Neural progenitor cell (in vitro differentiated cells): ENCODE measurements around the gene MFSD6L. TPM values are rescaled to one million over a fixed set of nuclear protein-coding genes. Genes with fewer than 3 reads are reported as not detected.

Experiments used
- DNase-seq: peaks from one replicate; pipeline ENCODE4 v3.0.0-alpha.2; 2016; ENCODE audit warnings: low spot score
- H2AFZ ChIP-seq: fragments of 200-600 bp; sonication (generic); replicated peaks from 2 replicates; pipeline ENCODE4 v1.6.1; 2016; ENCODE audit warnings: antibody characterized with exemption
- H3F3A ChIP-seq: fragments of 200-600 bp; sonication (generic); 2 replicates; pipeline ENCODE4 v1.6.1; 2016; ENCODE audit warnings: antibody characterized with exemption, low read depth
- H3K27ac ChIP-seq: fragments of 200-600 bp; sonication (generic); 2 replicates; pipeline ENCODE4 v1.5.1; 2016; ENCODE audit warnings: mild to moderate bottlenecking
- H3K27me3 ChIP-seq: fragments of 200-600 bp; sonication (generic); 2 replicates; pipeline ENCODE4 v1.6.1; 2016; ENCODE audit warnings: mild to moderate bottlenecking, moderate library complexity
- H3K36me3 ChIP-seq: fragments of 200-600 bp; sonication (generic); 2 replicates; pipeline ENCODE4 v1.5.1; 2016
- H3K4me1 ChIP-seq: fragments of 200-600 bp; sonication (generic); 2 replicates; pipeline ENCODE4 v1.6.1; 2016; ENCODE audit warnings: mixed run types
- H3K4me2 ChIP-seq: fragments of 200-600 bp; sonication (generic); 2 replicates; pipeline ENCODE4 v1.6.1; 2016
- H3K4me3 ChIP-seq: fragments of 200-600 bp; sonication (generic); 2 replicates; pipeline ENCODE4 v1.5.1; 2016
- H3K79me2 ChIP-seq: fragments of 200-600 bp; sonication (generic); 2 replicates; pipeline ENCODE4 v1.6.1; 2016; ENCODE audit warnings: low read depth
- H3K9ac ChIP-seq: fragments of 200-600 bp; sonication (generic); 2 replicates; pipeline ENCODE4 v1.6.1; 2016
- H3K9me3 ChIP-seq: fragments of 200-600 bp; sonication (generic); 2 replicates; pipeline ENCODE4 v1.5.1; 2016; ENCODE audit warnings: low read depth
- H4K20me1 ChIP-seq: fragments of 200-600 bp; sonication (generic); 2 replicates; pipeline ENCODE4 v1.6.1; 2016; ENCODE audit warnings: low read depth
- H3K27ac Mint-ChIP-seq: 3 replicates; pipeline ENCODE4 v1.8.0; 2021; ENCODE audit warnings: mixed read lengths
- H3K27me3 Mint-ChIP-seq: 2 replicates; pipeline ENCODE4 v1.8.0; 2022; ENCODE audit warnings: low read depth, mild to moderate bottlenecking, inconsistent platforms, moderate library complexity, mixed read lengths; ENCODE audit not compliant: insufficient read depth
- H3K36me3 Mint-ChIP-seq: 3 replicates; pipeline ENCODE4 v1.8.0; 2021; ENCODE audit warnings: mixed read lengths
- H3K4me1 Mint-ChIP-seq: 3 replicates; pipeline ENCODE4 v1.8.0; 2021; ENCODE audit warnings: mixed read lengths
- H3K4me3 Mint-ChIP-seq: 3 replicates; pipeline ENCODE4 v1.8.0; 2021; ENCODE audit warnings: mild to moderate bottlenecking, moderate library complexity, mixed read lengths
- H3K9me3 Mint-ChIP-seq: 3 replicates; pipeline ENCODE4 v1.8.0; 2020; ENCODE audit warnings: mixed read lengths
- EZH2 ChIP-seq: fragments of 200-600 bp; sonication (generic); IDR thresholded peaks from 2 replicates; pipeline ENCODE4 v1.6.1; 2017; ENCODE audit warnings: antibody characterized with exemption, mild to moderate bottlenecking, moderate library complexity
- EZH2phosphoT487 ChIP-seq: fragments of 200-600 bp; sonication (generic); IDR thresholded peaks from 2 replicates; pipeline ENCODE4 v1.6.1; 2017; ENCODE audit warnings: antibody characterized with exemption
- total RNA-seq: library from RNA; depleted of rRNA; stranded (reverse); fragments of >200 nt; gene quantifications from 2 replicates; pipeline ENCODE4 v1.2.3, GENCODE V29; 2015; ENCODE audit warnings: low replicate concordance
- TF ChIP-seq, protein P1 (sequence below): fragments of 200-600 bp; sonication (generic); IDR thresholded peaks from 2 replicates; pipeline ENCODE4 v1.5.1; 2017; ENCODE audit warnings: antibody characterized with exemption, mild to moderate bottlenecking

The MFSD6L gene
- total RNA-seq, 1 donor from 2014 or later, result not detected

DNA sequence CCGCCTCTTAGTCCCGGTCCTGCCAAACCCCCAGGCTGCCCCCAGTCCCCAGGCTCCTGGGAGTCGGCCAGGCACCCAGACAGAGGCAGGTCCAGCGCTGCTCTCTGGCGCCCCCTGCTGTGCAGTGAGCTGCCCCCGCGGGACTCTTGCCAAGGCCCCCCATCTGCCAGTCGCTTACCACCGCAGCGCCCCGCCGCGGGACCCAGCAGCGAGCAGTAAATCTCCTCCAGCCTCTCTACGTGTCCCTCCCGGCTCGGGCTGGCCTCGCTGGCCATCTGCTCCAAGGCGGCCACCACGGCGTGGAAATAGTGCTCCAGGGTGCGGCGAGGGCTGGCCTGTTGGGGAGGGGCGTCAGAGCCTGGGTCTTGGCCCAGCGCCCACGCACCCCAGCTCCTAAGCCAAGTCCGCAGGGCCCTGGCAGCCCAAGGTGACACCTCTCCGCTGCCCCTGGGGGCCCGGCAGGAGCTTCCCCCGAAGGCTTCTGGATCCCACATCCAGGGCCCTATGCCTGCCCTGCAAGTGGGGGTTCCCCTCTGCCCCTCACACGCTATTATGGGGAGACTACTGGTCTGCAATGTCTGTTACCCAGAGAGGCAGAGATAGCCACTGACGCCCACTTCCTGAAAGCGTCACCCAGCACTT, 33.7 kb upstream of the MFSD6L start:
- no peaks in the 10 kb centered on the region for H3K36me3 Mint-ChIP-seq
- Histone ChIP-seq H3K79me2 (no peaks in the 10 kb centered on the region), H3K4me1 (no peaks in the 10 kb centered on the region), H3K36me3 (no peaks in the 10 kb centered on the region), H4K20me1 (no peaks in the 10 kb centered on the region), H2AFZ (no peak overlapping the region), H3K9ac (no peak overlapping the region), H3K27me3 (no peaks in the 10 kb centered on the region), H3K4me3 (no peak overlapping the region), H3K9me3 (no peaks in the 10 kb centered on the region), H3K4me2 (no peak overlapping the region), H3F3A (no peaks in the 10 kb centered on the region), H3K27ac (no peak overlapping the region)
- H3K27me3 Mint-ChIP-seq, result peaks cover 10% of the 10 kb centered on the region
- peaks cover 3% of the 10 kb centered on the region for H3K4me1 Mint-ChIP-seq
- DNase-seq, result peak; percentile 75
- H3K4me3 Mint-ChIP-seq, result no peak overlapping the region
- H3K9me3 Mint-ChIP-seq, result no peaks in the 10 kb centered on the region
- TF ChIP-seq, protein P1, sequence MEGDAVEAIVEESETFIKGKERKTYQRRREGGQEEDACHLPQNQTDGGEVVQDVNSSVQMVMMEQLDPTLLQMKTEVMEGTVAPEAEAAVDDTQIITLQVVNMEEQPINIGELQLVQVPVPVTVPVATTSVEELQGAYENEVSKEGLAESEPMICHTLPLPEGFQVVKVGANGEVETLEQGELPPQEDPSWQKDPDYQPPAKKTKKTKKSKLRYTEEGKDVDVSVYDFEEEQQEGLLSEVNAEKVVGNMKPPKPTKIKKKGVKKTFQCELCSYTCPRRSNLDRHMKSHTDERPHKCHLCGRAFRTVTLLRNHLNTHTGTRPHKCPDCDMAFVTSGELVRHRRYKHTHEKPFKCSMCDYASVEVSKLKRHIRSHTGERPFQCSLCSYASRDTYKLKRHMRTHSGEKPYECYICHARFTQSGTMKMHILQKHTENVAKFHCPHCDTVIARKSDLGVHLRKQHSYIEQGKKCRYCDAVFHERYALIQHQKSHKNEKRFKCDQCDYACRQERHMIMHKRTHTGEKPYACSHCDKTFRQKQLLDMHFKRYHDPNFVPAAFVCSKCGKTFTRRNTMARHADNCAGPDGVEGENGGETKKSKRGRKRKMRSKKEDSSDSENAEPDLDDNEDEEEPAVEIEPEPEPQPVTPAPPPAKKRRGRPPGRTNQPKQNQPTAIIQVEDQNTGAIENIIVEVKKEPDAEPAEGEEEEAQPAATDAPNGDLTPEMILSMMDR, result peak; percentile 70
- TF ChIP-seq EZH2phosphoT487, result no peak
- TF ChIP-seq EZH2, result no peak
- no peak overlapping the region for H3K27ac Mint-ChIP-seq

DNA sequence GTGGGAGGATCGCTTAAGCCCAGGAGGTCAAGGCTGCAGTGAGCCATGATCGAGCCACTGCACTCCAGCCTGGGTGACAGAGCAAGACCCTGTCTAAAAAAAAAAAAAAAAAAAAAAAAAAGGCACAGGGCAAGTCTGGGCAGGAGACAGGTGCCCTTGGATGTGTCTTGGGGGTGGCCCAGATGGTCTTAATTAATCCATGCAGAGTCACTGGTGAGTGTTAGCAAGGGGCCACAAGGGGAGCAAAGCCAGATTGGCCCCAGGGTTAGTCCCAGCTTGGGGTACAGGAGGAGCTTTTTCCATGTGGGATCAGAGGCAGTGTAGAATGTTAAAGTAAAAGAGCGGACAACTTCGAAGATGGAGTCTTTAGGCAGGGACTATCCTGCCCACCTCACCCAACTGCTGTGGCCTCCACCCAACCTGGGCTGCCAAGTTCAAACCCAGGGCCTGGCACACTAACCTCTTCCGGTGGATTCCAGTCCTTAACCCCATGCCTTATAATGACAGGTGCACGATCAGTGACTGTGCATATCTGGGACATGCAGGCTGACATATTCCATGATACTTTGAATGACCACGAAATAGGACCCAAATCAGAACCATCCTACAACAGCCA, 32.2 kb upstream of the MFSD6L start:
- H3K79me2 ChIP-seq, result no peaks in the 10 kb centered on the region
- H3K4me3 ChIP-seq, result no peak overlapping the region
- Mint-ChIP-seq H3K4me3 (no peak overlapping the region), H3K27me3 (peaks cover 10% of the 10 kb centered on the region), H3K9me3 (no peaks in the 10 kb centered on the region), H3K36me3 (no peaks in the 10 kb centered on the region), H3K27ac (no peak overlapping the region), H3K4me1 (peaks cover 4% of the 10 kb centered on the region)
- no peaks in the 10 kb centered on the region for H3K4me1 ChIP-seq
- no peak overlapping the region for H3K9ac ChIP-seq
- H3K27ac ChIP-seq, result no peak overlapping the region
- H4K20me1 ChIP-seq, result no peaks in the 10 kb centered on the region
- DNase-seq, result no peak
- H3K27me3 ChIP-seq, result no peaks in the 10 kb centered on the region
- H3K4me2 ChIP-seq, result no peak overlapping the region
- no peaks in the 10 kb centered on the region for H3K36me3 ChIP-seq
- TF ChIP-seq EZH2phosphoT487, result no peak
- TF ChIP-seq, protein P1, result no peak
- no peak for TF ChIP-seq EZH2
- no peak overlapping the region for H2AFZ ChIP-seq
- no peaks in the 10 kb centered on the region for H3K9me3 ChIP-seq
- no peaks in the 10 kb centered on the region for H3F3A ChIP-seq

DNA sequence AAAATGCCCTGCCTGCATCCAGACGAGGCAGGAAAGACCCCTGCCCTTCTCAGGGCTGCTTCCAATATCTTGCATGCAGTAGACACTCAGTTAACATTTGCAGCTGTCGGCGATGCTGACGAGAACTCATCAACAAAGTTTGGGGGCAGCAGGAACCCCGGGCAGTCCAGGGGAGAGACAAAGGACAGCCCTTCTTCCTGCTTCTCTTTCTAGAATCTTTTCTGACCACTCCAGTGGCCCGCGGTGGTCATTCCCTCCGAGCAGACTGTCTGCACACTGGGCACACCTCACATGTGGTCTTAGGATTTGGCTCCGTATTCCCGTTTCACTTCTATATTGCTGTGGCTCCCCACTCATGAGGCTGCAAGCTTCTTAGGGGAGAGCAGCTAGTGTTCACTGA, 31.0 kb upstream of the MFSD6L start:
- H4K20me1 ChIP-seq, result no peaks in the 10 kb centered on the region
- no peak for DNase-seq
- H3K27ac Mint-ChIP-seq, result no peak overlapping the region
- H3F3A ChIP-seq, result no peaks in the 10 kb centered on the region
- H3K27me3 Mint-ChIP-seq, result peaks cover 5% of the 10 kb centered on the region
- no peaks in the 10 kb centered on the region for H3K9me3 ChIP-seq
- peaks cover 4% of the 10 kb centered on the region for H3K4me1 Mint-ChIP-seq
- no peak overlapping the region for H3K4me3 ChIP-seq
- no peaks in the 10 kb centered on the region for H3K9me3 Mint-ChIP-seq
- no peaks in the 10 kb centered on the region for H3K4me1 ChIP-seq
- H3K36me3 ChIP-seq, result no peaks in the 10 kb centered on the region
- no peak overlapping the region for H2AFZ ChIP-seq
- H3K27me3 ChIP-seq, result no peaks in the 10 kb centered on the region
- H3K4me2 ChIP-seq, result no peak overlapping the region
- TF ChIP-seq, protein P1, result no peak
- no peak for TF ChIP-seq EZH2phosphoT487
- TF ChIP-seq EZH2, result no peak
- no peaks in the 10 kb centered on the region for H3K79me2 ChIP-seq
- H3K27ac ChIP-seq, result no peak overlapping the region
- no peak overlapping the region for H3K9ac ChIP-seq
- no peak overlapping the region for H3K4me3 Mint-ChIP-seq
- no peaks in the 10 kb centered on the region for H3K36me3 Mint-ChIP-seq
